Aorta (tissue), 5 donors: ENCODE measurements around the gene CADM1. TPM values are rescaled to one million over a fixed set of nuclear protein-coding genes. Genes with fewer than 3 reads are reported as not detected.

Experiments used
- ATAC-seq: fragments of 200-7000 bp; cut with Tn5 transposase; one replicate; pipeline ENCODE4 v1.9.1; 2022; ENCODE audit warnings: moderate library complexity; ENCODE audit not compliant: low FRiP score
- DNase-seq, 2 donors: peaks; one replicate each; pipeline ENCODE4 v3.0.0-alpha.2; 2020
- H3K27ac ChIP-seq, 2 donors: one replicate each; pipeline ENCODE4 v1.5.1; 2013; ENCODE audit warnings: low read length in 2 of 2, mild to moderate bottlenecking in 2 of 2, moderate library complexity in 2 of 2, control low read depth in 1 of 2, inconsistent platforms in 1 of 2, low read depth in 1 of 2
- H3K27me3 ChIP-seq, 2 donors: one replicate each; pipeline ENCODE4 v1.6.1; 2013; ENCODE audit warnings: control low read depth in 1 of 2, low read length in 1 of 2, mild to moderate bottlenecking in 1 of 2, moderate library complexity in 1 of 2; ENCODE audit not compliant: insufficient read depth in 2 of 2, control insufficient read depth in 1 of 2
- H3K36me3 ChIP-seq, 2 donors: one replicate each; pipeline ENCODE4 v1.6.1; 2013; ENCODE audit warnings: control low read depth in 1 of 2, low read length in 1 of 2, mild to moderate bottlenecking in 1 of 2; ENCODE audit not compliant: insufficient read depth in 2 of 2, control insufficient read depth in 1 of 2
- H3K4me1 ChIP-seq, 2 donors: one replicate each; pipeline ENCODE4 v1.6.1; 2013; ENCODE audit warnings: low read length in 2 of 2, control low read depth in 1 of 2, mild to moderate bottlenecking in 1 of 2, moderate library complexity in 1 of 2; ENCODE audit not compliant: insufficient read depth in 2 of 2, control insufficient read depth in 1 of 2
- H3K4me3 ChIP-seq, 2 donors: one replicate each; pipeline ENCODE4 v1.5.1; 2013; ENCODE audit warnings: low read length in 2 of 2, control low read depth in 1 of 2, mild to moderate bottlenecking in 1 of 2
- H3K9me3 ChIP-seq: one replicate; pipeline ENCODE4 v1.6.1; 2013; ENCODE audit warnings: mild to moderate bottlenecking, low read length; ENCODE audit not compliant: control insufficient read depth
- WGBS, 2 donors: extraction: QIAGEN DNeasy Blood & Tissue Kit; methylation state at CpG; one replicate each; pipeline ENCODE4 v1.1.7; 2013; 5-methylcytosine and 5-hydroxymethylcytosine counted together
- intact Hi-C, 2 donors: fragments of 100-400 bp; cut with DNase I; formaldehyde crosslinking; loops; one replicate each; pipeline versions ENCODE4 v1.14.2 to v1.15.0; 2022
- polyA plus RNA-seq, 2 donors: library from polyadenylated mRNA; stranded (reverse); fragments of 200-250 nt; gene quantifications; one replicate each; pipeline ENCODE4 v1.2.3, GENCODE V29; 2013
- total RNA-seq, 2 donors: library from RNA; stranded (reverse); fragmentation: NEBNext Ultra II Directional; extraction: Animal tissue kit (Norgen Biotek cat#: 25700); gene quantifications; one replicate each; pipeline ENCODE4 v1.2.1, GENCODE V29; 2021
- donor health status: healthy with polysubstance abuse.
- donor health status: Bipolar disorder and iron deficiency.
- donor health status: DM: no; HTN: no; CAD: no.
- donor health status: DM: no; HTN: no; CAD: no.
- donor health status: DM: yes; HTN: yes; CAD: no.

Gene CADM1
- total and polyA plus RNA-seq, 4 donors: 0.26 to 9.8 (median 5.7) TPM

GRCh38 chr11:115462757-115463156 lies 41.5 kb downstream of the CADM1 start:
- Histone ChIP-seq H3K4me1 (no peaks in the 10 kb centered on the region), H3K27me3 (no peaks in the 10 kb centered on the region), H3K9me3 (no peaks in the 10 kb centered on the region), H3K36me3 (no peaks in the 10 kb centered on the region), H3K4me3 (no peak overlapping the region), H3K27ac (no peak overlapping the region)
- DNase-seq: no peak
- WGBS, 2 donors: 81 to 91% methylated on average over 1 of the region's 1 CpG
- intact Hi-C loops: no loop called here
- no peak for ATAC-seq

GRCh38 chr11:115462004-115462541 lies 42.1 kb downstream of the CADM1 start:
- WGBS, 2 donors: 78 to 84% methylated on average over 18 of the region's 18 CpGs
- no peak for DNase-seq
- ATAC-seq: no peak
- intact Hi-C loops: no loop called here
- Histone ChIP-seq H3K4me1 (no peaks in the 10 kb centered on the region), H3K4me3 (no peak overlapping the region), H3K36me3 (no peaks in the 10 kb centered on the region), H3K27ac (no peak overlapping the region), H3K27me3 (no peaks in the 10 kb centered on the region), H3K9me3 (no peaks in the 10 kb centered on the region)

- intact Hi-C loops: no loop called here
- H3K4me1 ChIP-seq: no peaks in the 10 kb centered on the region
- 98 to 100% methylated on average over 1 of the region's 1 CpG for WGBS, 2 donors
These were observed 43.7 kb downstream of the CADM1 start for GRCh38 chr11:115460512-115460911.

GRCh38 chr11:115459563-115459962 lies 44.7 kb downstream of the CADM1 start:
- Histone ChIP-seq H3K36me3 (no peaks in the 10 kb centered on the region), H3K27ac (no peak overlapping the region), H3K9me3 (no peaks in the 10 kb centered on the region), H3K4me3 (no peak overlapping the region), H3K27me3 (no peaks in the 10 kb centered on the region), H3K4me1 (no peaks in the 10 kb centered on the region)
- intact Hi-C loops: no loop called here
- no peak for ATAC-seq
- DNase-seq: no peak

More at GRCh38 chr11:115460512-115460911, 43.7 kb downstream of the CADM1 start:
- DNase-seq: no peak
- Histone ChIP-seq H3K9me3 (no peaks in the 10 kb centered on the region), H3K27ac (no peak overlapping the region), H3K36me3 (no peaks in the 10 kb centered on the region), H3K27me3 (no peaks in the 10 kb centered on the region), H3K4me3 (no peak overlapping the region)
- no peak for ATAC-seq

GRCh38 chr11:115458877-115459276 lies 45.3 kb downstream of the CADM1 start:
- DNase-seq (no peak), ATAC-seq (no peak)
- no peaks in the 10 kb centered on the region for H3K27me3 ChIP-seq
- H3K4me1 ChIP-seq: no peaks in the 10 kb centered on the region
- intact Hi-C loops: no loop called here
- H3K9me3 ChIP-seq: no peaks in the 10 kb centered on the region
- no peaks in the 10 kb centered on the region for H3K36me3 ChIP-seq
- no peak overlapping the region for H3K27ac ChIP-seq
- WGBS, 2 donors: 85 to 86% methylated on average over 4 of the region's 4 CpGs
- no peak overlapping the region for H3K4me3 ChIP-seq

GRCh38 chr11:115456019-115456418 lies 48.2 kb downstream of the CADM1 start:
- Histone ChIP-seq H3K4me3 (no peak overlapping the region), H3K9me3 (no peaks in the 10 kb centered on the region), H3K36me3 (no peaks in the 10 kb centered on the region), H3K27me3 (no peaks in the 10 kb centered on the region), H3K4me1 (no peaks in the 10 kb centered on the region), H3K27ac (no peak overlapping the region)
- intact Hi-C loops: no loop called here
- DNase-seq (no peak), ATAC-seq (no peak)

GRCh38 chr11:115455613-115456012 lies 48.6 kb downstream of the CADM1 start:
- Histone ChIP-seq H3K4me3 (no peak overlapping the region), H3K27ac (no peak overlapping the region), H3K36me3 (no peaks in the 10 kb centered on the region), H3K4me1 (no peaks in the 10 kb centered on the region), H3K9me3 (no peaks in the 10 kb centered on the region), H3K27me3 (no peaks in the 10 kb centered on the region)
- 79 to 85% methylated on average over 4 of the region's 4 CpGs for WGBS, 2 donors
- intact Hi-C loops: no loop called here
- DNase-seq (no peak), ATAC-seq (no peak)

GRCh38 chr11:115454525-115454924 lies 49.7 kb downstream of the CADM1 start:
- no peak for ATAC-seq
- Histone ChIP-seq H3K9me3 (no peaks in the 10 kb centered on the region), H3K27me3 (no peaks in the 10 kb centered on the region), H3K27ac (no peak overlapping the region), H3K4me1 (peaks cover 0 to 2% of the 10 kb centered on the region in 2 donors), H3K36me3 (no peaks in the 10 kb centered on the region), H3K4me3 (no peak overlapping the region)
- intact Hi-C loops: no loop called here
- DNase-seq: no peak
- 89 to 91% methylated on average over 1 of the region's 1 CpG for WGBS, 2 donors

- no peak overlapping the region for H3K4me3 ChIP-seq
- no peak overlapping the region for H3K27ac ChIP-seq
- H3K4me1 ChIP-seq: peaks cover 0 to 2% of the 10 kb centered on the region in 2 donors
- intact Hi-C loops: no loop called here
- H3K36me3 ChIP-seq: no peaks in the 10 kb centered on the region
- ATAC-seq: no peak
- no peaks in the 10 kb centered on the region for H3K9me3 ChIP-seq
- H3K27me3 ChIP-seq: no peaks in the 10 kb centered on the region
- 83 to 86% methylated on average over 1 of the region's 1 CpG for WGBS, 2 donors
- no peak for DNase-seq
These were observed 50.3 kb downstream of the CADM1 start for GRCh38 chr11:115453693-115454490.
